Esophagus squamous epithelium (tissue), 5 donors: ENCODE measurements around the gene ARFIP1. TPM values are rescaled to one million over a fixed set of nuclear protein-coding genes. Genes with fewer than 3 reads are reported as not detected.

ENCODE experiments used
- DNase-seq: peaks from one replicate; lab custom pipeline; 2025; lab: John Stamatoyannopoulos, UW
- H3K27ac ChIP-seq, 4 donors: fragments of 200-600 bp; sonication (generic); one replicate each; pipeline ENCODE4 v1.5.1; 2016 to 2019; ENCODE audit warnings: mild to moderate bottlenecking in 1 of 4
- H3K27me3 ChIP-seq, 4 donors: fragments of 200-600 bp; sonication (generic); 1 replicate in 3 of 4; 2 replicates in 1 of 4; pipeline versions ENCODE4 v1.5.1 to v1.6.0; 2017 to 2021; ENCODE audit warnings: antibody characterized with exemption in 1 of 4
- H3K36me3 ChIP-seq, 3 donors: fragments of 200-600 bp; sonication (generic); one replicate each; pipeline ENCODE4 v1.5.1; 2016 to 2019
- H3K4me1 ChIP-seq, 3 donors: fragments of 200-600 bp; sonication (generic); one replicate each; pipeline ENCODE4 v1.5.1; 2017 to 2019
- H3K4me3 ChIP-seq, 4 donors: fragments of 200-600 bp; sonication (generic); 1 replicate in 3 of 4; 2 replicates in 1 of 4; pipeline ENCODE4 v1.5.1; 2016 to 2019; ENCODE audit warnings: mild to moderate bottlenecking in 2 of 4, moderate library complexity in 1 of 4
- H3K9me3 ChIP-seq, 3 donors: fragments of 200-600 bp; sonication (generic); one replicate each; pipeline ENCODE4 v1.5.1; 2016 to 2019
- POLR2A ChIP-seq, 4 donors: fragments of 450-650 bp; IDR thresholded peaks; one replicate each; pipeline ENCODE4 v1.6.1; 2017; ENCODE audit warnings: antibody characterized with exemption in 4 of 4, mild to moderate bottlenecking in 4 of 4, moderate library complexity in 3 of 4
- WGBS, 2 donors: methylation state at CpG; one replicate each; pipeline ENCODE4 v1.1.5; 2018; 5-methylcytosine and 5-hydroxymethylcytosine counted together
- intact Hi-C: fragments of 100-400 bp; cut with DNase I; formaldehyde crosslinking; loops from one replicate; pipeline ENCODE4 v1.15.0; 2022
- total RNA-seq, 4 donors: library from RNA; depleted of rRNA; stranded (reverse); fragments of >200 nt; gene quantifications; one replicate each; pipeline ENCODE4 v1.1.0, GENCODE V29; 2016
- TF ChIP-seq, protein P1 (sequence below), 6 experiments: fragments of 450-650 bp in 4 of 6; fragments of 200-600 bp in 2 of 6; sonication (generic) in 2 of 6; IDR thresholded peaks; one replicate each; pipeline ENCODE4 v1.5.1; 2016 to 2019; ENCODE audit warnings: antibody characterized with exemption in 6 of 6, mild to moderate bottlenecking in 4 of 6, moderate library complexity in 4 of 6
- donor health status: DM: yes; HTN: yes; CAD: no.

ARFIP1 gene
- total RNA-seq, 4 donors from 2014 or later, result 21.7 to 34.3 (median 28.0) TPM

DNA sequence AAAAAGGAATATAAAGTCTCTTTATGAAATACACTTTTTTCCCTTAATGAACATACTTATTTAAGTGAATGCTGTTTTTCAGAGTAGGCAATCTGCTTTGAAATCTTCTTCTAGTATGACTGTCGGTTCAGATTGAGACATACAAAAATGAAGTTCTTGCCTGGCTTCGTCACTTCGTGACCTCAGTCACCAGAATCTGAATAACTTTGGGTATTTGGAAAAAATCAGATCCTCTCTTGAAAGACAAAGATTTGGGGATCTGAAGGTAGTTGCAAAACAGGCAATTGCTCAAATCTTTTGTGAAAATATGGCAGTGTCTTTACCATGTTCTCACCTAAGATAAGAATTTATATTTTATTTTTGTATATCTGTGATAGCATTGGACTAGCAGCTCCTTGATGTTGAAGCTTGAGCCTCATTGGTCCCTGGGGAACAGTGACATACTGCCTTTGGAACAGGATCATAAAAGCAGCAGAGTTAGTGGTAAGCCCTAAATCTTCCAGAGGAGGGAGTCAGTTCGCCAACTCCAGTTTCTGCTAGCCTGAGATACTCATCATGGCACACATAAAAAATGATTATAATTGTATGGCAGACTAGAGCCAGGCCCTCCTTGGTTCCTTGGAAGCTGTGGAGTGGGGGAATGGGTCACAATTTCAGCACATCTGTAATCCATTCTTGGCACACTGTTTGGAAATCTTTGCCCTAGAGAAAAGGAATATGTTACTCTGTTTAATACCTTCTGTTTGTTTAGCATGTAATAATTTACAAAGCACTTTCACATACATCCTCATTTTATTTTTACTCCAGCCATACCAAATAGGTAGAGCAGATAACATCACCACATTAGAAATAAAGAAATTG lies 5.0 kb downstream of the ARFIP1 start:
- Histone ChIP-seq H3K4me1 (peaks cover 11 to 60% (median 14%) of the 10 kb centered on the region in 3 donors), H3K9me3 (no peaks in the 10 kb centered on the region), H3K4me3 (no peak overlapping the region), H3K36me3 (peaks cover 0 to 8% (median 0%) of the 10 kb centered on the region in 3 donors), H3K27ac (no peak overlapping the region), H3K27me3 (no peaks in the 10 kb centered on the region)
- DNase-seq, result no peak
- TF ChIP-seq, protein P1, sequence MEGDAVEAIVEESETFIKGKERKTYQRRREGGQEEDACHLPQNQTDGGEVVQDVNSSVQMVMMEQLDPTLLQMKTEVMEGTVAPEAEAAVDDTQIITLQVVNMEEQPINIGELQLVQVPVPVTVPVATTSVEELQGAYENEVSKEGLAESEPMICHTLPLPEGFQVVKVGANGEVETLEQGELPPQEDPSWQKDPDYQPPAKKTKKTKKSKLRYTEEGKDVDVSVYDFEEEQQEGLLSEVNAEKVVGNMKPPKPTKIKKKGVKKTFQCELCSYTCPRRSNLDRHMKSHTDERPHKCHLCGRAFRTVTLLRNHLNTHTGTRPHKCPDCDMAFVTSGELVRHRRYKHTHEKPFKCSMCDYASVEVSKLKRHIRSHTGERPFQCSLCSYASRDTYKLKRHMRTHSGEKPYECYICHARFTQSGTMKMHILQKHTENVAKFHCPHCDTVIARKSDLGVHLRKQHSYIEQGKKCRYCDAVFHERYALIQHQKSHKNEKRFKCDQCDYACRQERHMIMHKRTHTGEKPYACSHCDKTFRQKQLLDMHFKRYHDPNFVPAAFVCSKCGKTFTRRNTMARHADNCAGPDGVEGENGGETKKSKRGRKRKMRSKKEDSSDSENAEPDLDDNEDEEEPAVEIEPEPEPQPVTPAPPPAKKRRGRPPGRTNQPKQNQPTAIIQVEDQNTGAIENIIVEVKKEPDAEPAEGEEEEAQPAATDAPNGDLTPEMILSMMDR (IDR thresholded peaks at IDR 0.05), result peak in 1 of 6 experiments; percentile 7
- TF ChIP-seq POLR2A (IDR thresholded peaks at IDR 0.05), result no peak
- WGBS, 2 donors, result 74 to 81% methylated on average over 4 of the region's 4 CpGs
- intact Hi-C loops, result no loop called here

DNA sequence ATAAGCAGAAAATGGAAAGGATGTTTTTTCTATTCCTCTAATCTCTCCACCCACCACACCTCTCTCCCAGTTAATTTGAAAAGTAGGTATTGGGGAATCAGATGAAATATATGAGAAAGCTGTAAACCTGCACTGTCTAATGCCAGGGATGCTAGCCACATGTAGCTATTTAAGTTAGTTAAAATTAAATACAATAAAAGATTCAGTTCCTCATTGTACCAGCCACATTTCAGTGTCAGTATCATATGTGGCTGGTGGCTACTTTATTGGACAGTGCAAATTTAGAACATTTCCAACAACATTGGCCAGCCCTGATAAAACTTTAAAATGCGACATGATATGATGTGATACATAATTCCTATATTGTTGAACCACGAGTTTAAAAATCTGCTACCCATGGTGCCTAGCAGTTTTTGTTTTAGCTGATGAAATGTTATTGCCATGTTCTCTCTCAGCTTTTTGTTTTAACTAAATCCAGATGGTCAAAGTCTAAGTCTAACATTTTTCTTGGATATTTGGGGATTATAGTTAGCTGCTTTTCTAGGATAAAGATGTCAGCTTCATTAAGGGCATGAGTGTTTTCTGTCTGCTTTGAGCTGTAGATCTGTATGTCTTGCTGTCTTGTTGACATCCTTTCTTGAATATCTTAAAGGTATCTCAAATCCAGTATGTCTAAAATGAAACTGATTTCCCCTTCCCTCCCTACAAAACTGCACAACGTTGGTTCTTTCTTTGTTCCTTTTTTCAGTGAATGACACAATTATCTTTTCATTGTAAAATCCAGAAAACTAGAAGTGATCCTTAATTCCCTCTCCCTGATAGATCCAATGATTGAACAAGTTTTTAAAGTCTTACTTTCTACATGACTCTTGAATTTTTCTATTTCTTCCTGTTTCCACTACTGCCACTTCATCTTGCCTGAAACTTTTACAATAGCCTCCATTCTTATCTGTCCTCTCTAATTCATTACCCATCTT lies 6.2 kb downstream of the ARFIP1 start:
- Histone ChIP-seq H3K4me3 (no peak overlapping the region), H3K9me3 (no peaks in the 10 kb centered on the region), H3K36me3 (peaks cover 0 to 8% (median 0%) of the 10 kb centered on the region in 3 donors), H3K27ac (no peak overlapping the region), H3K27me3 (no peaks in the 10 kb centered on the region), H3K4me1 (peaks cover 10 to 57% (median 14%) of the 10 kb centered on the region in 3 donors)
- TF ChIP-seq, protein P1 (IDR thresholded peaks at IDR 0.05), result no peak
- TF ChIP-seq POLR2A (IDR thresholded peaks at IDR 0.05), result no peak
- 50 to 54% methylated on average over 3 of the region's 3 CpGs for WGBS, 2 donors
- intact Hi-C loops, result no loop called here
- DNase-seq, result no peak

DNA sequence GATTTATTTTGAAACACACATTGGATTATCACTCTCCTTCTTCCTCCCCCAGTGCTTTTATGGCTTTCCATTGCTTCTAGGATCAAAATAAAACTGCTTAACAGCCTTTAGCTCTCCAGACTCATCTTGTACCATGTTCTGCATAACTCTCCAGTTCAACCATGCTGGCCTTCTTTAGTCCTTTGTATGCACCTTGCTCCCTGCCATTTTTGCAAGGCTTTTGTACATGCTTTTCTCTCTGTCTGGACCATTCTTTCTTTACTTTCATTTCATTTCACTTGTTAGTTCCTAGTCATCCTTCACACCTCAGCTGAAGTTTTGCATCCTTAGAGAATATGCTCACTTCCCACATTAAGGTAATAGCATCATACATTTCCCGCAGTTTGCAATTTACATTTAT lies 6.9 kb downstream of the ARFIP1 start:
- Histone ChIP-seq H3K36me3 (peaks cover 0 to 8% (median 0%) of the 10 kb centered on the region in 3 donors), H3K27me3 (no peaks in the 10 kb centered on the region), H3K27ac (no peak overlapping the region), H3K4me1 (peaks cover 3 to 50% (median 10%) of the 10 kb centered on the region in 3 donors), H3K9me3 (no peaks in the 10 kb centered on the region), H3K4me3 (no peak overlapping the region)
- TF ChIP-seq, protein P1 (IDR thresholded peaks at IDR 0.05), result no peak
- TF ChIP-seq POLR2A (IDR thresholded peaks at IDR 0.05), result no peak
- DNase-seq, result no peak
- 90 to 92% methylated on average over 1 of the region's 1 CpG for WGBS, 2 donors
- intact Hi-C loops, result no loop called here

DNA sequence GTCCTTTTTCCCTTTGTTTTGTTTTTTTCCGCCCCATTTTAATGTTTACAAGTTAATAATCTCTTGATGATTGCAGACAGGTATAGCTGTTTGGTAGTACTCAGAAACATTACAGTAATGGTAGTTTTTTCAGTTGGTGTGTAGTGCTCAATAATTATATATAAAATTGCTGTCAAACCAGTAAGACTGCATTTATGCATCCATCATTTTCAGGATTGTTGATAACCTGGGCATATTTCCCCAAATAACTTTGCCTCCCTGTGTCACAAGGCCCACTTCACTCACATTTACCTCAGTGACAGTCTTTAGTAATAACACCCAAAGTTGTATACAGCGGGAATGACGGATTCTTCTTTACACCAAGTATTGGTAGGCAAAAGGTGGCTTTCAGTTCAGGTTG lies 16.1 kb downstream of the ARFIP1 start:
- WGBS, 2 donors, result 96 to 100% methylated on average over 3 of the region's 3 CpGs
- Histone ChIP-seq H3K9me3 (no peaks in the 10 kb centered on the region), H3K4me1 (no peaks in the 10 kb centered on the region), H3K4me3 (no peak overlapping the region), H3K36me3 (no peaks in the 10 kb centered on the region), H3K27ac (no peak overlapping the region), H3K27me3 (no peaks in the 10 kb centered on the region)
- no peak for TF ChIP-seq POLR2A (IDR thresholded peaks at IDR 0.05)
- TF ChIP-seq, protein P1 (IDR thresholded peaks at IDR 0.05), result no peak
- no peak for DNase-seq
- intact Hi-C loops, result no loop called here
